OCI-LY3 (cell line): ENCODE results near the gene KHNYN.

Source experiments
- EZH2phosphoT487 ChIP-seq: fragments of 200-600 bp; shearing (Covaris generic); IDR thresholded peaks from 2 replicates; pipeline ENCODE4 v1.6.1; 2018; ENCODE audit warnings: antibody characterized with exemption, mixed run types, low read depth
- TF ChIP-seq, protein P1 (sequence below): fragments of 200-600, 300-600 bp; sonication (generic); IDR thresholded peaks from 2 replicates; pipeline ENCODE4 v1.5.1; 2014; ENCODE audit warnings: antibody characterized with exemption, low read length, low read depth

DNA sequence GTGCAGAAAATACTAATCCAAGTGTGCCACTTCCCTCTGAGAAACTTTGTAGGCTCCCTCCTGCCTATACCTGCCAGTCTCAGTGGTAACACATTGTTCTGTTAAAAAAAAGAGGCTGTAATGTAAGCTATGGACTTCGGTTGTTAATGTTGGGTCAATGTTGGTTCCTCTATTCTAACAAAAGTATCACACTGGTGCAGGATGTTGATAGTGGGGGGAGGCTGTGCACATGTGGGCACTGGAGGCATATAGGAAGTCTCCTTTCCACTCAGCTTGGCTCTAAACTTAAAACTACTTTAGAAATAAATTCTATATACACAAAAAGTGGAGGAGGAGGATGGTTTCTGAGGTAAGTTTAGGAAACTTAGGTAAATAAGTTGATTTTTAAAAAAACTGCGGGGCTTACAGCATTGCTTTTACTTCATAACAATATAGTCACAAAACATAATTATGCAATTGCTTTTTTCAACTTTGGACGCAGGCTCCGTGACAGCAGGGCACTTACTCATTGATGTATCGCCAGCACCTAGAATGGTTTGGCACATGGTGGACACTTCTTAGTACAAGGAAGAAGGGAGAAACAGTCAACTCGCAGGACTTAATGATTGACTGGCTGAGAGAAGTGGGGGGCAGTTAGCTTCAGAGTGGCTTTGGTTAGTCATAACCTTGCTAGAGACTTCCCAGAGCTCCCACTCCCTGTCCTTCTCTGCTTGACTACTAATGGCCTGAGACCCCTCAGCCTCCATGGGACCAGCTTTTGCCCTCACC, 38.9 kb upstream of the KHNYN start:
- TF ChIP-seq, protein P1, sequence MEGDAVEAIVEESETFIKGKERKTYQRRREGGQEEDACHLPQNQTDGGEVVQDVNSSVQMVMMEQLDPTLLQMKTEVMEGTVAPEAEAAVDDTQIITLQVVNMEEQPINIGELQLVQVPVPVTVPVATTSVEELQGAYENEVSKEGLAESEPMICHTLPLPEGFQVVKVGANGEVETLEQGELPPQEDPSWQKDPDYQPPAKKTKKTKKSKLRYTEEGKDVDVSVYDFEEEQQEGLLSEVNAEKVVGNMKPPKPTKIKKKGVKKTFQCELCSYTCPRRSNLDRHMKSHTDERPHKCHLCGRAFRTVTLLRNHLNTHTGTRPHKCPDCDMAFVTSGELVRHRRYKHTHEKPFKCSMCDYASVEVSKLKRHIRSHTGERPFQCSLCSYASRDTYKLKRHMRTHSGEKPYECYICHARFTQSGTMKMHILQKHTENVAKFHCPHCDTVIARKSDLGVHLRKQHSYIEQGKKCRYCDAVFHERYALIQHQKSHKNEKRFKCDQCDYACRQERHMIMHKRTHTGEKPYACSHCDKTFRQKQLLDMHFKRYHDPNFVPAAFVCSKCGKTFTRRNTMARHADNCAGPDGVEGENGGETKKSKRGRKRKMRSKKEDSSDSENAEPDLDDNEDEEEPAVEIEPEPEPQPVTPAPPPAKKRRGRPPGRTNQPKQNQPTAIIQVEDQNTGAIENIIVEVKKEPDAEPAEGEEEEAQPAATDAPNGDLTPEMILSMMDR, result no peak
- no peak for TF ChIP-seq EZH2phosphoT487
